ENCODE measurements around the gene SCAF4. TPM values are rescaled to one million over a fixed set of nuclear protein-coding genes. Genes with fewer than 3 reads are reported as not detected.

Gene SCAF4
- total RNA-seq, 4 donors from 2014 or later, result 15.6 to 34.2 (median 17.7) TPM

GRCh38 chr21:31720330-31720729 is 11.6 kb downstream of the SCAF4 start:
- no peak for TF ChIP-seq CTCF (IDR thresholded peaks at IDR 0.05; ENCODE audit: low read depth)

GRCh38 chr21:31716106-31716505 is 15.8 kb downstream of the SCAF4 start:
- no peak for TF ChIP-seq CTCF (IDR thresholded peaks at IDR 0.05; ENCODE audit: low read depth)

GRCh38 chr21:31714741-31715365 is 17.1 kb downstream of the SCAF4 start:
- no peak for TF ChIP-seq CTCF (IDR thresholded peaks at IDR 0.05; ENCODE audit: low read depth)

- TF ChIP-seq CTCF (IDR thresholded peaks at IDR 0.05; ENCODE audit: low read depth), result no peak
Observed at GRCh38 chr21:31713973-31714740, 17.8 kb downstream of the SCAF4 start.

GRCh38 chr21:31713115-31713514 is 18.8 kb downstream of the SCAF4 start:
- TF ChIP-seq CTCF (IDR thresholded peaks at IDR 0.05; ENCODE audit: low read depth), result no peak

DNA sequence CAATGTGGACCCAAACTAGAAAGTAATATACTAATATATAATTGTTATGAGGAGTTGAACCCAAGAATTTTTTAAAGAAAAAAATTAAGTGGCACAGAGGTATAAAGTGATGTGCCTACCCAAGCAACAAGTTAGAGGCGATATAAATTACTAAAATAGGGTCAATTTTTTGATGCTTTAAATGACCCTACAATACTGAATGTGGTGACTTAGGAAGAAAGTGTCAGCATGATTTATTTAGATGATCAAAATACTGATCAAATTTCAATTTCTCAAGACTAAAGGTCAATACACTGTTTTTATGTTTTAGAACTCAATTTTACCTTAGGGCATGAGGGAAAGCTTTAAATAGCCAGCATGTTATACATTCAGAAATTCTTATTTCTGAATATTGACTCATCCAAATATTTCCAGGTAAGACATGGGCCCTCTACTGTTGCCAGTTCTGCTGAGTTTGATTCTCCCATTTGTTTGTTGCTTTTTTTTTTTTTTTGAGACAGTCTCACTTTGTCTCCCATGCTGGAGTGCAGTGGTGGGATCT is 20.1 kb downstream of the SCAF4 start:
- no peak for TF ChIP-seq CTCF (IDR thresholded peaks at IDR 0.05; ENCODE audit: low read depth)

- TF ChIP-seq CTCF (IDR thresholded peaks at IDR 0.05; ENCODE audit: low read depth), result no peak
Observed at GRCh38 chr21:31711326-31711725, 20.6 kb downstream of the SCAF4 start.
